WTC11 (cell line): ENCODE results near the gene TIMD4. TPM values are rescaled to one million over a fixed set of nuclear protein-coding genes. Genes with fewer than 3 reads are reported as not detected.
A peak's percentile ranks its signal among the peaks of the same experiment; 100 is the strongest.

Experiments used
- ATAC-seq: fragments of 200-7000 bp; cut with Tn5 transposase; 2 replicates; pipeline ENCODE4 v1.10.0; 2021; ENCODE audit warnings: mild to moderate bottlenecking, moderate library complexity
- CTCF ChIA-PET: fragments of 300-600 bp; sonication (Branson Sonifier 250); formaldehyde crosslinking; loops from one replicate; lab custom pipeline; 2021; ENCODE audit warnings: antibody characterized with exemption; lab: Charles Lee
- POLR2A ChIA-PET: fragments of 350-600 bp; sonication (Branson Sonifier 250); formaldehyde crosslinking; loops from one replicate; lab custom pipeline; 2021; ENCODE audit warnings: antibody characterized with exemption; lab: Charles Lee
- DNase-seq: peaks from one replicate; pipeline ENCODE4 v3.0.0; 2021; ENCODE audit warnings: low spot score
- H3K27ac Mint-ChIP-seq: 2 replicates; pipeline ENCODE4 v1.8.0; 2021; ENCODE audit warnings: mixed read lengths
- H3K27me3 Mint-ChIP-seq: 2 replicates; pipeline ENCODE4 v1.8.0; 2021; ENCODE audit warnings: low read depth, mild to moderate bottlenecking, moderate library complexity, mixed read lengths
- H3K36me3 Mint-ChIP-seq: 2 replicates; pipeline ENCODE4 v1.8.0; 2021; ENCODE audit warnings: mixed read lengths
- H3K4me1 Mint-ChIP-seq: 2 replicates; pipeline ENCODE4 v1.8.0; 2022; ENCODE audit warnings: mixed read lengths
- H3K4me3 Mint-ChIP-seq: 2 replicates; pipeline ENCODE4 v1.8.0; 2021; ENCODE audit warnings: mild to moderate bottlenecking, moderate library complexity, mixed read lengths
- H3K9me3 Mint-ChIP-seq: 2 replicates; pipeline ENCODE4 v1.8.0; 2021; ENCODE audit warnings: mixed read lengths
- ATF2 ChIP-seq: sonication (generic); formaldehyde crosslinking; IDR thresholded peaks from 2 replicates; pipeline ENCODE4 v1.8.1; 2022; ENCODE audit warnings: low read depth, missing genetic modification reagents, borderline replicate concordance
- ATF6 ChIP-seq: sonication (generic); formaldehyde crosslinking; IDR thresholded peaks from 2 replicates; pipeline ENCODE4 v1.8.1; 2023; ENCODE audit warnings: mild to moderate bottlenecking, missing genetic modification reagents
- E2F5 ChIP-seq: sonication (generic); formaldehyde crosslinking; IDR thresholded peaks from 2 replicates; pipeline ENCODE4 v1.8.1; 2022; ENCODE audit warnings: mild to moderate bottlenecking, moderate library complexity, missing genetic modification reagents
- FOXK1 ChIP-seq: sonication (generic); formaldehyde crosslinking; IDR thresholded peaks from 2 replicates; pipeline ENCODE4 v1.8.0; 2022; ENCODE audit warnings: mild to moderate bottlenecking, moderate library complexity, missing genetic modification reagents
- FOXP1 ChIP-seq: sonication (generic); formaldehyde crosslinking; IDR thresholded peaks from 2 replicates; pipeline ENCODE4 v1.8.0; 2022; ENCODE audit warnings: missing genetic modification reagents, mild to moderate bottlenecking, moderate library complexity, borderline replicate concordance
- GABPB1 ChIP-seq: sonication (generic); formaldehyde crosslinking; IDR thresholded peaks from 2 replicates; pipeline ENCODE4 v1.8.1; 2023; ENCODE audit warnings: mild to moderate bottlenecking, missing genetic modification reagents
- GRHL2 ChIP-seq: fragments of 250-450 bp; sonication (Bioruptor Pico); IDR thresholded peaks from 2 replicates; pipeline ENCODE4 v1.8.0; 2022; ENCODE audit warnings: mild to moderate bottlenecking, moderate library complexity; ENCODE audit not compliant: insufficient replicate concordance, severe bottlenecking
- HMGA2 ChIP-seq: fragments of 250-450 bp; sonication (Bioruptor Pico); IDR thresholded peaks from 2 replicates; pipeline ENCODE4 v1.4.0; 2021; ENCODE audit warnings: mild to moderate bottlenecking, moderate library complexity
- MXD4 ChIP-seq: fragments of 250-450 bp; sonication (Bioruptor Pico); IDR thresholded peaks from 2 replicates; pipeline ENCODE4 v1.8.0; 2021; ENCODE audit warnings: mild to moderate bottlenecking, moderate library complexity, borderline replicate concordance
- MYBL2 ChIP-seq: sonication (generic); formaldehyde crosslinking; IDR thresholded peaks from 2 replicates; pipeline ENCODE4 v1.8.1; 2023; ENCODE audit warnings: mild to moderate bottlenecking, moderate library complexity, missing genetic modification reagents
- NFE2L1 ChIP-seq: sonication (generic); formaldehyde crosslinking; IDR thresholded peaks from 2 replicates; pipeline ENCODE4 v1.8.1; 2023; ENCODE audit warnings: missing genetic modification reagents
- NR2C2 ChIP-seq: sonication (generic); formaldehyde crosslinking; IDR thresholded peaks from 2 replicates; pipeline ENCODE4 v1.8.0; 2022; ENCODE audit warnings: mild to moderate bottlenecking, missing genetic modification reagents
- NR3C1 ChIP-seq: sonication (generic); formaldehyde crosslinking; conservative IDR thresholded peaks from 2 replicates; pipeline ENCODE4 v1.8.1; 2023; ENCODE audit warnings: low read depth, mild to moderate bottlenecking, missing genetic modification reagents
- PRDM15 ChIP-seq: sonication (generic); formaldehyde crosslinking; IDR thresholded peaks from 2 replicates; pipeline ENCODE4 v1.8.0; 2022; ENCODE audit warnings: missing genetic modification reagents
- SOX15 ChIP-seq: fragments of 250-450 bp; sonication (Bioruptor Pico); IDR thresholded peaks from 2 replicates; pipeline ENCODE4 v1.9.0; 2021; ENCODE audit warnings: mild to moderate bottlenecking
- TP53 ChIP-seq: sonication (generic); formaldehyde crosslinking; IDR thresholded peaks from 2 replicates; pipeline ENCODE4 v1.8.1; 2023; ENCODE audit warnings: mild to moderate bottlenecking, missing genetic modification reagents
- ZNF138 ChIP-seq: sonication (generic); formaldehyde crosslinking; conservative IDR thresholded peaks from 2 replicates; pipeline ENCODE4 v1.8.1; 2022; ENCODE audit warnings: mild to moderate bottlenecking, moderate library complexity, missing genetic modification reagents
- ZNF219 ChIP-seq: sonication (generic); formaldehyde crosslinking; IDR thresholded peaks from 2 replicates; pipeline ENCODE4 v1.8.0; 2023; ENCODE audit warnings: missing genetic modification reagents, mild to moderate bottlenecking, borderline replicate concordance
- ZNF423 ChIP-seq: fragments of 250-450 bp; sonication (Bioruptor Pico); IDR thresholded peaks from 2 replicates; pipeline ENCODE4 v2.1.2; 2022; ENCODE audit warnings: mild to moderate bottlenecking, moderate library complexity
- total RNA-seq: library from RNA; stranded (reverse); gene quantifications from 3 replicates; pipeline ENCODE4 v1.2.3, GENCODE V29; 2021
- TF ChIP-seq, protein P1 (sequence below): sonication (generic); formaldehyde crosslinking; IDR thresholded peaks from 2 replicates; pipeline ENCODE4 v1.8.1; 2023; ENCODE audit warnings: mild to moderate bottlenecking, missing genetic modification reagents, moderate library complexity
- TF ChIP-seq, protein P2 (sequence below): fragments of 250-450 bp; sonication (Bioruptor Pico); IDR thresholded peaks from 2 replicates; pipeline ENCODE4 v1.8.0; 2021; ENCODE audit warnings: mild to moderate bottlenecking

TIMD4 gene
- total RNA-seq, 1 experiment from 2014 or later: 0.13 TPM

DNA sequence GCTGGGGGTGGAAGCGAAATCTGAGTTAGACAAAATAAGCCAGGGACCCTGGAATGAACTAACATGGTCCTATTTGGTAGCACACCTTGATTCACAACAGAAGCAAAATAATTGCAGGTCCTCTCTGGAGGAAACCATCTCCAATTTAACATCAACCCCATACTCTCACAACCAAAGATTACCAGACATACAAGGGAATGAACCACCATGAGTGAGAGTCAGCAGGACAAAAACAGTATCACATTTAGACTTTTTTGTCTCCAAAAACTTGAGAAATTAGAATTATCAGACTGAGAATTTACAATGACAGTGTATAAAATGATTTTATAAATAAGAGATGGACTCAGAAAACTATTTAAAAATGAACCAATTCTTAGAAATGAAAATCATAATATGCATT lies 91.8 kb downstream of the TIMD4 start:
- H3K9me3 Mint-ChIP-seq: peaks cover 22% of the 10 kb centered on the region

DNA sequence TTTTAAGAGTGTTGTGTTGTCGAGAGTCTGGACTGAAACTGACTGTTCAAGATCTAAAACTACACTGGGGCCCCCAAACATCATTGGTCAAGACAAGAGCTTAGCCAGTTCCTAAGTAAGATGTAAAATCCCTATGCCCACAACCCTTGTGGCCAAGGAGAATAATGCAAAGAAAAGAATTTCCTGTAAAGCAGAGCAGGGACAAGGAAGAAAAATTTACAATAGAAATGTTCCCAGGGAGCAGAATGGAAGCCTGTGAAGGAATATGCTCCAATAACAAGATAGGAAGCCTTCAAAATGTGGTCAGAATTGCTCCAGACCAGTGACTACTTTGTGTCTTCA lies 92.6 kb downstream of the TIMD4 start:
- H3K27me3 Mint-ChIP-seq: no peaks in the 10 kb centered on the region
- TF ChIP-seq FOXP1 (CRISPR knock-in tag) (no peak), TP53 (CRISPR knock-in tag) (no peak), E2F5 (CRISPR knock-in tag) (no peak), GABPB1 (CRISPR knock-in tag) (no peak), NFE2L1 (no peak), SOX15 (no peak), GRHL2 (no peak), ZNF423 (CRISPR knock-in tag) (no peak), MXD4 (CRISPR knock-in tag) (no peak), NR2C2 (CRISPR knock-in tag) (no peak), ATF6 (CRISPR knock-in tag) (no peak), ZNF219 (CRISPR knock-in tag) (no peak), ATF2 (CRISPR knock-in tag) (no peak), NR3C1 (CRISPR knock-in tag) (no peak), PRDM15 (CRISPR knock-in tag) (no peak), MYBL2 (no peak), ZNF138 (no peak), FOXK1 (CRISPR knock-in tag) (no peak)
- TF ChIP-seq, protein P1, sequence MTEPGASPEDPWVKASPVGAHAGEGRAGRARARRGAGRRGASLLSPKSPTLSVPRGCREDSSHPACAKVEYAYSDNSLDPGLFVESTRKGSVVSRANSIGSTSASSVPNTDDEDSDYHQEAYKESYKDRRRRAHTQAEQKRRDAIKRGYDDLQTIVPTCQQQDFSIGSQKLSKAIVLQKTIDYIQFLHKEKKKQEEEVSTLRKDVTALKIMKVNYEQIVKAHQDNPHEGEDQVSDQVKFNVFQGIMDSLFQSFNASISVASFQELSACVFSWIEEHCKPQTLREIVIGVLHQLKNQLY: no peak
- TF ChIP-seq, protein P2, sequence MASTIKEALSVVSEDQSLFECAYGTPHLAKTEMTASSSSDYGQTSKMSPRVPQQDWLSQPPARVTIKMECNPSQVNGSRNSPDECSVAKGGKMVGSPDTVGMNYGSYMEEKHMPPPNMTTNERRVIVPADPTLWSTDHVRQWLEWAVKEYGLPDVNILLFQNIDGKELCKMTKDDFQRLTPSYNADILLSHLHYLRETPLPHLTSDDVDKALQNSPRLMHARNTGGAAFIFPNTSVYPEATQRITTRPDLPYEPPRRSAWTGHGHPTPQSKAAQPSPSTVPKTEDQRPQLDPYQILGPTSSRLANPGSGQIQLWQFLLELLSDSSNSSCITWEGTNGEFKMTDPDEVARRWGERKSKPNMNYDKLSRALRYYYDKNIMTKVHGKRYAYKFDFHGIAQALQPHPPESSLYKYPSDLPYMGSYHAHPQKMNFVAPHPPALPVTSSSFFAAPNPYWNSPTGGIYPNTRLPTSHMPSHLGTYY (CRISPR knock-in tag): no peak
- H3K4me1 Mint-ChIP-seq: 0 out of 2 replicates have a peak, but pooled peaks cover 4% of the 10 kb centered on the region
- ATAC-seq: peak; percentile 71
- DNase-seq: no peak
- H3K4me3 Mint-ChIP-seq: no peak overlapping the region
- H3K36me3 Mint-ChIP-seq: peaks cover 8% of the 10 kb centered on the region; the same call in 1 of the 2 replicates
- H3K27ac Mint-ChIP-seq: no peak overlapping the region; the same call in 1 of the 2 replicates
- ChIA-PET CTCF (interaction anchor here (0.9 kb wide), 1 partner anchor 19 kb away, joined by 5 read pairs; no protein-coding TSS in a partner anchor), POLR2A (no interaction called here)
- peaks cover 22% of the 10 kb centered on the region for H3K9me3 Mint-ChIP-seq

More for the DNA sequence above, 91.8 kb downstream of the TIMD4 start:
- no peak for DNase-seq
- no peak for ATAC-seq
- ChIA-PET POLR2A (no interaction called here), CTCF (no interaction called here)
- Mint-ChIP-seq H3K4me3 (no peak overlapping the region), H3K36me3 (peaks cover 8% of the 10 kb centered on the region; the same call in 1 of the 2 replicates), H3K27ac (no peak overlapping the region), H3K4me1 (0 out of 2 replicates have a peak, but pooled peaks cover 4% of the 10 kb centered on the region), H3K27me3 (no peaks in the 10 kb centered on the region)
- TF ChIP-seq HMGA2: no peak
